HG03139 (cell line): Measurements from ENCODE around the gene C10orf67.
A peak's percentile ranks its signal among the peaks of the same experiment; 100 is the strongest.
"Not testable (repeated sequence)": the region's sequence is repeated elsewhere in the genome, so short reads cannot be mapped to it uniquely, and the experiment has no call there.

ENCODE experiments used
- ATAC-seq: cut with Tn5 transposase; IDR thresholded peaks from one replicate; pipeline ENCODE4 v1.9.1; 2021; ENCODE audit not compliant: unreplicated experiment

The C10orf67 gene

GRCh38 chr10:23326544-23327307, 17.9 kb downstream of the C10orf67 start:
- no peak for ATAC-seq

- peak; percentile 85 for ATAC-seq
Measured at GRCh38 chr10:23325132-23325531, 19.5 kb downstream of the C10orf67 start.

- ATAC-seq = no peak
Measured at GRCh38 chr10:23324351-23324750, 20.2 kb downstream of the C10orf67 start.

- ATAC-seq = no peak
Measured at GRCh38 chr10:23322082-23322481, 22.5 kb downstream of the C10orf67 start.

GRCh38 chr10:23319835-23320234, 24.8 kb downstream of the C10orf67 start:
- no peak for ATAC-seq

GRCh38 chr10:23318359-23318758, 26.2 kb downstream of the C10orf67 start:
- ATAC-seq = no peak

- ATAC-seq = no peak
Measured at GRCh38 chr10:23317416-23317815, 27.2 kb downstream of the C10orf67 start.

GRCh38 chr10:23316406-23316805, 28.2 kb downstream of the C10orf67 start:
- no peak for ATAC-seq

- ATAC-seq = no peak
Measured at GRCh38 chr10:23315966-23316365, 28.6 kb downstream of the C10orf67 start.

GRCh38 chr10:23314835-23315239, 29.8 kb downstream of the C10orf67 start:
- ATAC-seq = no peak

- ATAC-seq = no peak
Measured at GRCh38 chr10:23311034-23311433, 33.6 kb downstream of the C10orf67 start.

GRCh38 chr10:23310404-23310803, 34.2 kb downstream of the C10orf67 start:
- ATAC-seq = no peak

- not testable (repeated sequence) for ATAC-seq
Measured at GRCh38 chr10:23299961-23300360, 44.6 kb downstream of the C10orf67 start.

- no peak for ATAC-seq
Measured at GRCh38 chr10:23294638-23295247, 49.9 kb downstream of the C10orf67 start.

- ATAC-seq = no peak
Measured at GRCh38 chr10:23293973-23294590, 50.5 kb downstream of the C10orf67 start.

GRCh38 chr10:23293145-23293724, 51.4 kb downstream of the C10orf67 start:
- ATAC-seq = peak; percentile 83

- no peak for ATAC-seq
Measured at GRCh38 chr10:23291551-23292334, 52.9 kb downstream of the C10orf67 start.

GRCh38 chr10:23284674-23285335, 59.8 kb downstream of the C10orf67 start:
- ATAC-seq = no peak

GRCh38 chr10:23284155-23284554, 60.4 kb downstream of the C10orf67 start:
- ATAC-seq = no peak

- no peak for ATAC-seq
Measured at GRCh38 chr10:23283680-23284079, 60.9 kb downstream of the C10orf67 start.
